ENCODE measurements around the gene MPRIP.
"Not testable (repeated sequence)": the region's sequence is repeated elsewhere in the genome, so short reads cannot be mapped to it uniquely, and the experiment has no call there.

The MPRIP gene

DNA sequence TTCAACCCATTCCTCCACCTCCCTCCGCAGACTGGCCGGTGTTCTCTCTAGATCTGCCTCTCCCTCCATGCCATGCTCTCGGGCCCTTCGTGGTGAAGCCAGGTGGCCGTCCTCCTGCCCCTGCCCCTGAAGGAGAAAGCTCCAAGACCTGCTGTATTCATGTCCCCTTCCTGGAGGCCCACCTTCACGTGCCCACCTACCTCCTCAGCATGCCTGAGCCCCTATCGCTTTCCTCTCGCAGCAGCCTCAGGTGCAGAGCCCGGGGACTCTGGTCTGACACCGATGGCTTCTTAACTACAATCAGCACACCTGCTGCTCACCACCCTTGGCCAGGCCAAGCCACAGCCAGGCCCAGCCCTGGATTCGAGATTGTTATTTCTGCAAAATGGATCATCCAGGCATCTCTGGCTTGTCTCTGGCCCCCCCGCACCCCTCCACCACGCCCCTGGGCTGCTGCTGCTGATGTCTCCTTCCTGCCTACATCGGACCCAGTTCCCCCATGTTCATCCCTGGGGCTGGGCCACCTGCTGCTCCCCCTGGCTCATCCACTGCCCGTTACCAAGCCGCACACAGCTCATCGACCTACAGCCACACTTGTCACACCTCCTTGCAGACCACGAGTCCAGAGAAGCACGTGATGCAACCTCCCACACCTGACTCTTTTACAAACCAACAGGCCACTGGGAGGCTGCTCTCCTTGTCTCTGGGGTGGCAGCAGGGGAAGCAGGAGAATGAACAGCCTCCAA, 37.8 kb upstream of the MPRIP start:
- Histone ChIP-seq H3K9me3 (ENCODE audit: insufficient read depth, low read depth, low read length) (no peaks in the 10 kb centered on the region), H3K4me3 (ENCODE audit: low read length) (no peak overlapping the region), H3K4me1 (ENCODE audit: insufficient read depth, low read length) (no peaks in the 10 kb centered on the region), H3K27me3 (ENCODE audit: insufficient read depth, low read length) (no peaks in the 10 kb centered on the region), H3K36me3 (ENCODE audit: insufficient read depth, low read depth, low read length) (no peaks in the 10 kb centered on the region), H3K9ac (ENCODE audit: low read depth, low read length) (no peak overlapping the region), H3K27ac (ENCODE audit: low read length) (no peak overlapping the region)

- H3K27ac ChIP-seq (ENCODE audit: low read length); H3K9ac ChIP-seq (ENCODE audit: low read depth, low read length); H3K36me3 ChIP-seq (ENCODE audit: insufficient read depth, low read depth, low read length); H3K9me3 ChIP-seq (ENCODE audit: insufficient read depth, low read depth, low read length); H3K4me1 ChIP-seq (ENCODE audit: insufficient read depth, low read length); H3K27me3 ChIP-seq (ENCODE audit: insufficient read depth, low read length); H3K4me3 ChIP-seq (ENCODE audit: low read length): not testable (repeated sequence)
Observed at GRCh38 chr17:17004997-17005614, 37.2 kb upstream of the MPRIP start.

GRCh38 chr17:17007891-17008290, 34.4 kb upstream of the MPRIP start:
- not testable (repeated sequence) for H3K4me1 ChIP-seq (ENCODE audit: insufficient read depth, low read length); H3K27me3 ChIP-seq (ENCODE audit: insufficient read depth, low read length); H3K9me3 ChIP-seq (ENCODE audit: insufficient read depth, low read depth, low read length); H3K4me3 ChIP-seq (ENCODE audit: low read length); H3K27ac ChIP-seq (ENCODE audit: low read length); H3K9ac ChIP-seq (ENCODE audit: low read depth, low read length); H3K36me3 ChIP-seq (ENCODE audit: insufficient read depth, low read depth, low read length)

DNA sequence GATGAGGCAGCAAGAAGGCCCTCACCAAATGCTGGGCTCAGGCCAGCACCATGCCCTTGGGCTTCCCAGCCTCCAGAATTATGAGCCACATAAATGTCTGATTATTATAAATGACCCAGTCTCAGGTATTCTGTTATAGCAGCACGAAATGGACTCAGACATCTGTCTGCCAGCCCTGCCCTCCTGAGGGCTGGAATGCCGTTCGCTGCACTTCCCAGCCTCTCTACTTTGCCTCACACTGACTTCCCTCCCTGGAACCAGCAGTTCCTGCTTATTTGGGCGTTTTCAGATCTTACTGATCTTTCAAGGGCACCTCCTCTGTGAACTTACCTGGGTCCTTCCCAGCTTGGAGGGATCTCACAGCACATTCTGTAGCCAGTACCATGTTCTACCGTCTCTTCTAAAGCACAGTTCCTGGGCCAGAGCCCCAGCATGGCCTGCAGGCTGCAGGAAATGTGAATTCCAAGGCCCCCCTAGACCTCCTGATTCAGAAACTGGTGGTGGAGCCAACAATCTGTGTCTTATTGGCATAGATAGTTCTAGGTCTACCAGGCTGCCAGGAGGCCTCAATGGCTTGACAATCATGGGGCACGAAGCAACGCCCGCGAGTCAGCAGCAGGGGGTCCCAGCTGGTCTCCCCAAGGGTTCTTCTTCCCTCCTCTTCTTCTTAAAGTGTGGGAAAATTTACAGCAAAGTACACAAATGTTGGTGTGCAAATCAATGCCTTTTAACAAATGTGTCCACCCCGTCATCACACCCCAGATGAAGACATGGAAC, 33.4 kb upstream of the MPRIP start:
- not testable (repeated sequence) for H3K36me3 ChIP-seq (ENCODE audit: insufficient read depth, low read depth, low read length); H3K4me1 ChIP-seq (ENCODE audit: insufficient read depth, low read length); H3K9me3 ChIP-seq (ENCODE audit: insufficient read depth, low read depth, low read length); H3K27ac ChIP-seq (ENCODE audit: low read length); H3K27me3 ChIP-seq (ENCODE audit: insufficient read depth, low read length); H3K4me3 ChIP-seq (ENCODE audit: low read length); H3K9ac ChIP-seq (ENCODE audit: low read depth, low read length)

DNA sequence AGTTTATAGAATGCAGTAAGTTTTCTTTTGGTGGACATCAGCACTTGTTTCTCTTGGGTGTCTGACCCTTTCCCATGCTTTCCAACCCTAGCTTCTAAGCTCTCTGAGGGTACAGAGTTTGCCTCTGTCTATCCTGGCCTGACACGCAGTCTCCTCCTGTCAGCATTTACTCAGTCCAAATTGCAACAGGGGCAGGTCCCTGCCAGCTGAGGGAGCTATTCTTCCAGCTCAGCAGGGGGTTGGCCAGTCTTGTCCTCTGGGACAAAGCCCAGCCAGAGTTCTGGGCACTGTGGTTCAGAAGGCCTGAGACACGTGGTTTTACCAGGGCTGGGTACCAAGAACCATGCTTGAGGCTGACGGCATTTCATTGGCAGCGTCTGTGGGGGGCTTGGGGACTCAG, 32.3 kb upstream of the MPRIP start:
- H3K27ac ChIP-seq (ENCODE audit: low read length); H3K36me3 ChIP-seq (ENCODE audit: insufficient read depth, low read depth, low read length); H3K27me3 ChIP-seq (ENCODE audit: insufficient read depth, low read length); H3K9me3 ChIP-seq (ENCODE audit: insufficient read depth, low read depth, low read length); H3K9ac ChIP-seq (ENCODE audit: low read depth, low read length); H3K4me3 ChIP-seq (ENCODE audit: low read length); H3K4me1 ChIP-seq (ENCODE audit: insufficient read depth, low read length): not testable (repeated sequence)

DNA sequence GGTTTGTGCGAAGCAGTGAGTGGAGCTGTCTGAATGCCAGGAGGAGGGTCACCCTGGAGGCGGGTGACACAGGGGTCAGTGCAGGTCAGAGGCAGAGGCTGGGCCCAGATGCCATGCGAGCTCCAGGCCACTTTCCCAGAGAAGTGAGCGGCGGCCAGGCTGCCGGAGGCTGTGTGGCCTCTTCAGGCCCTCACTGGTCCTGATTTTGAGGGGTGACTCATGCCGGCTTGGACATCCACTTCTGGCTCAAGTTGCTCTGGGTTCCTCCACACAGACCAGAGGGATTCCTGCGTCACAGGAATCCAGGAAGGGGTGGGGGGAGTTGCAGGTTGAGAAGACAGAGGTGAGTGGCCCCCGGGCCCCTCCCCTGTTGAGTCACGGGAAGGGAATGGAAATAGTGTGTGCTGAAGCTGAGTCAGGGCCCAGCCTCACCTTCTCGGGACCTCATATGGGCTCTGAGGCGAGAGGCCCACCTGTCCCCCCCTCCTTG, 31.7 kb upstream of the MPRIP start:
- H3K27me3 ChIP-seq (ENCODE audit: insufficient read depth, low read length); H3K9ac ChIP-seq (ENCODE audit: low read depth, low read length); H3K4me3 ChIP-seq (ENCODE audit: low read length); H3K9me3 ChIP-seq (ENCODE audit: insufficient read depth, low read depth, low read length); H3K36me3 ChIP-seq (ENCODE audit: insufficient read depth, low read depth, low read length); H3K27ac ChIP-seq (ENCODE audit: low read length); H3K4me1 ChIP-seq (ENCODE audit: insufficient read depth, low read length): not testable (repeated sequence)

- not testable (repeated sequence) for H3K9ac ChIP-seq (ENCODE audit: low read depth, low read length); H3K4me1 ChIP-seq (ENCODE audit: insufficient read depth, low read length); H3K27me3 ChIP-seq (ENCODE audit: insufficient read depth, low read length); H3K9me3 ChIP-seq (ENCODE audit: insufficient read depth, low read depth, low read length); H3K4me3 ChIP-seq (ENCODE audit: low read length); H3K36me3 ChIP-seq (ENCODE audit: insufficient read depth, low read depth, low read length); H3K27ac ChIP-seq (ENCODE audit: low read length)
Observed at GRCh38 chr17:17011043-17011907, 31.0 kb upstream of the MPRIP start.

GRCh38 chr17:17013828-17014747, 28.2 kb upstream of the MPRIP start:
- not testable (repeated sequence) for H3K27me3 ChIP-seq (ENCODE audit: insufficient read depth, low read length); H3K4me1 ChIP-seq (ENCODE audit: insufficient read depth, low read length); H3K4me3 ChIP-seq (ENCODE audit: low read length); H3K9me3 ChIP-seq (ENCODE audit: insufficient read depth, low read depth, low read length); H3K36me3 ChIP-seq (ENCODE audit: insufficient read depth, low read depth, low read length); H3K9ac ChIP-seq (ENCODE audit: low read depth, low read length); H3K27ac ChIP-seq (ENCODE audit: low read length)

DNA sequence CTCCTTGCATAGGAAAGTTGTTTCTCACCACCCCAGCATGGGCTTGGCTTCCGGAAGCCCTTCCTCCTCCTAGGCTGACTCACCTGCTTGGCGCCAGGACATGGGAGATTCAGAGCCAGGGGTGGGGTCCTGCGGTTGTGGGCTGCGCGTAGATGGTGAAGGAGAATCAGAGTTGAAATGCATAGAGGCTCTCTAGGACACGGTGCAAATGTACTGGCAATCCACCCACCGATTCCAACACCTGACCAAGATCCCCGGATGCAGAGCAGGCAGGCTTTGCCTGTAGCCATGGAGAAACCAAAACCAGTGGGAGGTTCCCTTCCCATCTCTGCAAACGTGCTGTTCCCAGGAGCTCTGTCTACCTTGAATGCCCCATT, 27.5 kb upstream of the MPRIP start:
- not testable (repeated sequence) for H3K9me3 ChIP-seq (ENCODE audit: insufficient read depth, low read depth, low read length); H3K4me1 ChIP-seq (ENCODE audit: insufficient read depth, low read length); H3K27ac ChIP-seq (ENCODE audit: low read length); H3K27me3 ChIP-seq (ENCODE audit: insufficient read depth, low read length); H3K9ac ChIP-seq (ENCODE audit: low read depth, low read length); H3K36me3 ChIP-seq (ENCODE audit: insufficient read depth, low read depth, low read length); H3K4me3 ChIP-seq (ENCODE audit: low read length)

DNA sequence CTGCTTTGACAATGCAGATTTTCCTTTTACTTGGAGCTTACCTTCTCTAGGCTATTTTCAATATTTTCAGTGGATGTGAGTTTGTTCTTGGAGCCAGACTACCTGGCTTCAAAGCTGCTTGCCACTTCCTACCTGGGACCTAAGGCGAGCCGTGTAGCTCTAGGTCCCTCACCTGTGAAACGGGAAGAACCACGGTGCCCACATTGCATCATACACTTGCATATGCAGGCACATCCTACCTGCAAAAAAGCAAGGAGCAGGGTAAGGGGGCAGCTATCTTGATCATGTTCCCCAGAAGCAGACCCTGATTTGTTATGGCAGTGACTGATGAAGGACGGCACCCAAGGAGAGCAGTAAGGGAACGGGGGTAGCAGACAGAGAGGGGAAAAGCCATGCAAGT, 27.0 kb upstream of the MPRIP start:
- H3K4me1 ChIP-seq (ENCODE audit: insufficient read depth, low read length), result no peaks in the 10 kb centered on the region

More for the DNA sequence above, 27.0 kb upstream of the MPRIP start:
- no peak overlapping the region for H3K9ac ChIP-seq (ENCODE audit: low read depth, low read length)
- no peaks in the 10 kb centered on the region for H3K27me3 ChIP-seq (ENCODE audit: insufficient read depth, low read length)
- H3K36me3 ChIP-seq (ENCODE audit: insufficient read depth, low read depth, low read length), result no peaks in the 10 kb centered on the region
- no peak overlapping the region for H3K4me3 ChIP-seq (ENCODE audit: low read length)
- no peaks in the 10 kb centered on the region for H3K9me3 ChIP-seq (ENCODE audit: insufficient read depth, low read depth, low read length)
- no peak overlapping the region for H3K27ac ChIP-seq (ENCODE audit: low read length)
